ENCODE results near the gene ALG6.

Gene ALG6

GRCh38 chr1:63486629-63487028, 119.2 kb downstream of the ALG6 start:
- no peak for DNase-seq
- Histone ChIP-seq H3K4me1 (no peaks in the 10 kb centered on the region), H3K36me3 (no peaks in the 10 kb centered on the region), H3K9me3 (no peaks in the 10 kb centered on the region), H3K4me3 (ENCODE audit: low read depth, low read length) (no peak overlapping the region), H3K27me3 (no peaks in the 10 kb centered on the region)
- no peak for TF ChIP-seq CTCF (IDR thresholded peaks at IDR 0.05; ENCODE audit: low read depth, low read length)

GRCh38 chr1:63487336-63488065, 120.1 kb downstream of the ALG6 start:
- Histone ChIP-seq H3K4me1 (no peaks in the 10 kb centered on the region), H3K36me3 (no peaks in the 10 kb centered on the region), H3K27me3 (no peaks in the 10 kb centered on the region), H3K4me3 (ENCODE audit: low read depth, low read length) (no peak overlapping the region), H3K9me3 (no peaks in the 10 kb centered on the region)
- TF ChIP-seq CTCF (IDR thresholded peaks at IDR 0.05; ENCODE audit: low read depth, low read length) = no peak
- no peak for DNase-seq

All from BE2C (cell line).